ENCODE measurements around the gene BSN. TPM values are rescaled to one million over a fixed set of nuclear protein-coding genes. Genes with fewer than 3 reads are reported as not detected.

Gene BSN
- total and polyA plus RNA-seq, 2 experiments from 2014 or later, result 0.50 to 5.1 TPM

DNA sequence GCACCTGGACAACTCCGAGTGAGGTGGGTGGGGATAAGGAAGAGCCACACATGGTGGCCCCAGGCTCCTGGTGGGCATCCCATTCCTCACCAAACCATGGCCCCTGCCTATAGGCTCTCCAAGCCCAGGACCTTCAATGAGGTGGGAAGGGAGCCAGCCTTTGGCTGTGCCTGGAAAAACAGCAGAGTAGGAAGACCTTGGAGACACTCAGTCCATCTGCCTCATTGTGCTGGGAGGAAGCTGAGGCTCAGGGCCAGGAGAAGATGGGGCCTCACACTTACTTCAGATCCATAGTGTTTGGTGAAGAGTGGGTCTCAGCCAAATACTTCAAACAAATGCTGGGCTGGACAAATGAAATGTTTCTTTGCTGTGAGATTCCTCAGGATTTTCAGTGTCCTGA is 72.5 kb downstream of the BSN start (continued):
- TF ChIP-seq EZH2phosphoT487 (IDR thresholded peaks at IDR 0.05; ENCODE audit: unreplicated experiment) (no peak), ZNF331 (CRISPR knock-in tag; IDR thresholded peaks at IDR 0.05; ENCODE audit: low read depth) (no peak), EZH2 (IDR thresholded peaks at IDR 0.05; ENCODE audit: low read depth, unreplicated experiment) (no peak), NANOG (IDR thresholded peaks at IDR 0.05; ENCODE audit: borderline replicate concordance) (no peak)

DNA sequence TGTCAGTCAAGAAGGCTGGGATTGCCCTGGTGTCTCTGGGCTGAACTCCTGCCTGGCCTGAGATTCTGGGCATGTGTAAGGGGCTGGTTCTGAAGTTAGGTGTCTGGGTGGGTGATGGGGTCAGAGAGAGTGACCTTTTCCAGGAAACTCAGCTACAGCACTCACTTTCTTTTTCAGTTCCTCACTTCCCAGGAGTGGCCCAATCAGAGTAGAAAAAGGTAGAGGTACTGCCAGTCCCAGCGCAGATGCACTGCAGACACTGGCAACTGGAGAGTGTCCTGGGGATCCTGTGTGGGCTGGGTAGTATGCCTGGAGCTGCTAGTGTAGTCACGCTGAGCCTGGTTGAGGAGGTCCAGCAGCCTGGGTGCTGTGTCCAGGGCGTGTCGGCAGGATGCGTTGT is 73.4 kb downstream of the BSN start:
- Histone ChIP-seq H4K20me1 (replicated peaks; ENCODE audit: insufficient read depth) (no peaks in the 10 kb centered on the region; the same call in 1 of the 2 replicates), H3F3A (replicated peaks; ENCODE audit: low read depth) (no peaks in the 10 kb centered on the region), H3K36me3 (ENCODE audit: insufficient read depth) (no peaks in the 10 kb centered on the region), H3K27ac (ENCODE audit: low read depth) (no peak overlapping the region), H3K4me2 (no peak overlapping the region), H2AFZ (no peak overlapping the region), H3K9me2 (ENCODE audit: insufficient read depth) (no peaks in the 10 kb centered on the region), H3K4me3 (no peak overlapping the region), H3K27me3 (ENCODE audit: insufficient read depth) (no peaks in the 10 kb centered on the region), H3K79me2 (replicated peaks; ENCODE audit: insufficient read depth) (no peaks in the 10 kb centered on the region), H3K4me1 (ENCODE audit: insufficient read depth) (no peaks in the 10 kb centered on the region)
- no peak overlapping the region for H3K4me3 Mint-ChIP-seq
- ATAC-seq (no peak), DNase-seq (ENCODE audit: low spot score) (no peak)
- peaks cover 1% of the 10 kb centered on the region for H3K27me3 Mint-ChIP-seq (ENCODE audit: insufficient read depth, low read depth, poor library complexity)
- H3K27ac Mint-ChIP-seq, result no peak overlapping the region
- TF ChIP-seq EZH2 (IDR thresholded peaks at IDR 0.05; ENCODE audit: low read depth, unreplicated experiment), result no peak
- peaks cover 15% of the 10 kb centered on the region; the same call in 2 of the 3 replicates for H3K36me3 Mint-ChIP-seq (ENCODE audit: low read depth)
- peaks cover 10% of the 10 kb centered on the region; the same call in 2 of the 3 replicates for H3K9me3 Mint-ChIP-seq
- no peaks in the 10 kb centered on the region for H3K4me1 Mint-ChIP-seq

DNA sequence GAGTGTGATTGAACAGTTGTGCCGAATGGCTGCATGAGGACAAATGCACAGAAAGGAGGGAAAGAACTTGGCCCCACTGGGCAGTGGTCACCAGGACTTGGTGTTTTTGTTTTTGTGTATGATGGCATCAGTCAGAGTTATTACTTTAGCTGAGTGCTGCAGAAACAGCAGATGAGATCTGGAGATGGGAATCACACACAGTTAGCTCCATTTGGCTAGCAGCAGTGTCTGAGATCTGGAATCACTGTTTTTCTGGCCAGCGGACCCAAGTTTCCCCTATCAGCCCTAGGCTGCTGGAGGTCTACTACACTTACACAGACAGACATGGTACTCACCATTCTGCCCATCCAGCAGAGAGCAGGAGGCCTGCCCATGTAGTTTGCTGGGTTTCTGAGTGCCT is 74.0 kb downstream of the BSN start:
- Mint-ChIP-seq H3K36me3 (ENCODE audit: low read depth) (peaks cover 15% of the 10 kb centered on the region; the same call in 2 of the 3 replicates), H3K4me1 (no peaks in the 10 kb centered on the region), H3K4me3 (no peak overlapping the region), H3K27me3 (ENCODE audit: insufficient read depth, low read depth, poor library complexity) (peaks cover 1% of the 10 kb centered on the region), H3K9me3 (peaks cover 10% of the 10 kb centered on the region; the same call in 2 of the 3 replicates), H3K27ac (no peak overlapping the region)
- TF ChIP-seq, protein P1, sequence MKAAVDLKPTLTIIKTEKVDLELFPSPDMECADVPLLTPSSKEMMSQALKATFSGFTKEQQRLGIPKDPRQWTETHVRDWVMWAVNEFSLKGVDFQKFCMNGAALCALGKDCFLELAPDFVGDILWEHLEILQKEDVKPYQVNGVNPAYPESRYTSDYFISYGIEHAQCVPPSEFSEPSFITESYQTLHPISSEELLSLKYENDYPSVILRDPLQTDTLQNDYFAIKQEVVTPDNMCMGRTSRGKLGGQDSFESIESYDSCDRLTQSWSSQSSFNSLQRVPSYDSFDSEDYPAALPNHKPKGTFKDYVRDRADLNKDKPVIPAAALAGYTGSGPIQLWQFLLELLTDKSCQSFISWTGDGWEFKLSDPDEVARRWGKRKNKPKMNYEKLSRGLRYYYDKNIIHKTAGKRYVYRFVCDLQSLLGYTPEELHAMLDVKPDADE (IDR thresholded peaks at IDR 0.05), result no peak
- TF ChIP-seq, protein P2, sequence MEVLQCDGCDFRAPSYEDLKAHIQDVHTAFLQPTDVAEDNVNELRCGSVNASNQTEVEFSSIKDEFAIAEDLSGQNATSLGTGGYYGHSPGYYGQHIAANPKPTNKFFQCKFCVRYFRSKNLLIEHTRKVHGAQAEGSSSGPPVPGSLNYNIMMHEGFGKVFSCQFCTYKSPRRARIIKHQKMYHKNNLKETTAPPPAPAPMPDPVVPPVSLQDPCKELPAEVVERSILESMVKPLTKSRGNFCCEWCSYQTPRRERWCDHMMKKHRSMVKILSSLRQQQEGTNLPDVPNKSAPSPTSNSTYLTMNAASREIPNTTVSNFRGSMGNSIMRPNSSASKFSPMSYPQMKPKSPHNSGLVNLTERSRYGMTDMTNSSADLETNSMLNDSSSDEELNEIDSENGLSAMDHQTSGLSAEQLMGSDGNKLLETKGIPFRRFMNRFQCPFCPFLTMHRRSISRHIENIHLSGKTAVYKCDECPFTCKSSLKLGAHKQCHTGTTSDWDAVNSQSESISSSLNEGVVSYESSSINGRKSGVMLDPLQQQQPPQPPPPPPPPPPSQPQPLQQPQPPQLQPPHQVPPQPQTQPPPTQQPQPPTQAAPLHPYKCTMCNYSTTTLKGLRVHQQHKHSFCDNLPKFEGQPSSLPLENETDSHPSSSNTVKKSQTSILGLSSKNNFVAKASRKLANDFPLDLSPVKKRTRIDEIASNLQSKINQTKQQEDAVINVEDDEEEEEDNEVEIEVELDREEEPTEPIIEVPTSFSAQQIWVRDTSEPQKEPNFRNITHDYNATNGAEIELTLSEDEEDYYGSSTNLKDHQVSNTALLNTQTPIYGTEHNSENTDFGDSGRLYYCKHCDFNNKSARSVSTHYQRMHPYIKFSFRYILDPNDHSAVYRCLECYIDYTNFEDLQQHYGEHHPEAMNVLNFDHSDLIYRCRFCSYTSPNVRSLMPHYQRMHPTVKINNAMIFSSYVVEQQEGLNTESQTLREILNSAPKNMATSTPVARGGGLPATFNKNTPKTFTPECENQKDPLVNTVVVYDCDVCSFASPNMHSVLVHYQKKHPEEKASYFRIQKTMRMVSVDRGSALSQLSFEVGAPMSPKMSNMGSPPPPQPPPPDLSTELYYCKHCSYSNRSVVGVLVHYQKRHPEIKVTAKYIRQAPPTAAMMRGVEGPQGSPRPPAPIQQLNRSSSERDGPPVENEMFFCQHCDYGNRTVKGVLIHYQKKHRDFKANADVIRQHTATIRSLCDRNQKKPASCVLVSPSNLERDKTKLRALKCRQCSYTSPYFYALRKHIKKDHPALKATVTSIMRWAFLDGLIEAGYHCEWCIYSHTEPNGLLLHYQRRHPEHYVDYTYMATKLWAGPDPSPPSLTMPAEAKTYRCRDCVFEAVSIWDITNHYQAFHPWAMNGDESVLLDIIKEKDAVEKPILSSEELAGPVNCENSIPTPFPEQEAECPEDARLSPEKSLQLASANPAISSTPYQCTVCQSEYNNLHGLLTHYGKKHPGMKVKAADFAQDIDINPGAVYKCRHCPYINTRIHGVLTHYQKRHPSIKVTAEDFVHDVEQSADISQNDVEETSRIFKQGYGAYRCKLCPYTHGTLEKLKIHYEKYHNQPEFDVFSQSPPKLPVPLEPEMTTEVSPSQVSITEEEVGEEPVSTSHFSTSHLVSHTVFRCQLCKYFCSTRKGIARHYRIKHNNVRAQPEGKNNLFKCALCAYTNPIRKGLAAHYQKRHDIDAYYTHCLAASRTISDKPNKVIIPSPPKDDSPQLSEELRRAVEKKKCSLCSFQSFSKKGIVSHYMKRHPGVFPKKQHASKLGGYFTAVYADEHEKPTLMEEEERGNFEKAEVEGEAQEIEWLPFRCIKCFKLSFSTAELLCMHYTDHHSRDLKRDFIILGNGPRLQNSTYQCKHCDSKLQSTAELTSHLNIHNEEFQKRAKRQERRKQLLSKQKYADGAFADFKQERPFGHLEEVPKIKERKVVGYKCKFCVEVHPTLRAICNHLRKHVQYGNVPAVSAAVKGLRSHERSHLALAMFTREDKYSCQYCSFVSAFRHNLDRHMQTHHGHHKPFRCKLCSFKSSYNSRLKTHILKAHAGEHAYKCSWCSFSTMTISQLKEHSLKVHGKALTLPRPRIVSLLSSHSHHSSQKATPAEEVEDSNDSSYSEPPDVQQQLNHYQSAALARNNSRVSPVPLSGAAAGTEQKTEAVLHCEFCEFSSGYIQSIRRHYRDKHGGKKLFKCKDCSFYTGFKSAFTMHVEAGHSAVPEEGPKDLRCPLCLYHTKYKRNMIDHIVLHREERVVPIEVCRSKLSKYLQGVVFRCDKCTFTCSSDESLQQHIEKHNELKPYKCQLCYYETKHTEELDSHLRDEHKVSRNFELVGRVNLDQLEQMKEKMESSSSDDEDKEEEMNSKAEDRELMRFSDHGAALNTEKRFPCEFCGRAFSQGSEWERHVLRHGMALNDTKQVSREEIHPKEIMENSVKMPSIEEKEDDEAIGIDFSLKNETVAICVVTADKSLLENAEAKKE (CRISPR knock-in tag; IDR thresholded peaks at IDR 0.05), result no peak
- TF ChIP-seq EZH2 (IDR thresholded peaks at IDR 0.05; ENCODE audit: low read depth, unreplicated experiment) (no peak), ZNF331 (CRISPR knock-in tag; IDR thresholded peaks at IDR 0.05; ENCODE audit: low read depth) (no peak)
- no peak overlapping the region for H3K27ac ChIP-seq (ENCODE audit: low read depth)
- H3K36me3 ChIP-seq (ENCODE audit: insufficient read depth), result no peaks in the 10 kb centered on the region
- H3K27me3 ChIP-seq (ENCODE audit: insufficient read depth), result no peaks in the 10 kb centered on the region
- H3K4me2 ChIP-seq, result no peak overlapping the region
- no peak overlapping the region for H2AFZ ChIP-seq
- no peaks in the 10 kb centered on the region; the same call in 1 of the 2 replicates for H4K20me1 ChIP-seq (replicated peaks; ENCODE audit: insufficient read depth)
- no peaks in the 10 kb centered on the region for H3K79me2 ChIP-seq (replicated peaks; ENCODE audit: insufficient read depth)
- H3K4me3 ChIP-seq, result no peak overlapping the region
- ATAC-seq (no peak), DNase-seq (ENCODE audit: low spot score) (no peak)
- H3K9me2 ChIP-seq (ENCODE audit: insufficient read depth), result no peaks in the 10 kb centered on the region
- no peaks in the 10 kb centered on the region for H3F3A ChIP-seq (replicated peaks; ENCODE audit: low read depth)
- no peaks in the 10 kb centered on the region for H3K4me1 ChIP-seq (ENCODE audit: insufficient read depth)
